Measurements from ENCODE around the gene CYB561D2.

- no peak for TF ChIP-seq JUND (IDR thresholded peaks at IDR 0.05)
- TF ChIP-seq CTCF (IDR thresholded peaks at IDR 0.05 in 2 of 3, conservative IDR thresholded peaks at IDR 0.05 in 1 of 3; ENCODE audit: borderline replicate concordance in 1 of 3, insufficient read depth in 1 of 3, low read depth in 2 of 3, low read length in 2 of 3): no peak
- peak; percentile 78 for TF ChIP-seq POLR2A (IDR thresholded peaks at IDR 0.05; ENCODE audit: borderline replicate concordance, extremely low read depth, insufficient read depth, insufficient read length)
- peak; percentile 94 for TF ChIP-seq POLR2AphosphoS5 (IDR thresholded peaks at IDR 0.05; ENCODE audit: low read depth, low read length)
- no peak for TF ChIP-seq ATF3 (IDR thresholded peaks at IDR 0.05)
- TF ChIP-seq YY1 (IDR thresholded peaks at IDR 0.05; ENCODE audit: extremely low read depth, insufficient replicate concordance, low read depth, low read length): no peak
- no peak for TF ChIP-seq RAD21 (IDR thresholded peaks at IDR 0.05; ENCODE audit: low read depth)
- TF ChIP-seq EZH2phosphoT487 (IDR thresholded peaks at IDR 0.05; ENCODE audit: borderline replicate concordance): no peak
- TF ChIP-seq, protein P1, sequence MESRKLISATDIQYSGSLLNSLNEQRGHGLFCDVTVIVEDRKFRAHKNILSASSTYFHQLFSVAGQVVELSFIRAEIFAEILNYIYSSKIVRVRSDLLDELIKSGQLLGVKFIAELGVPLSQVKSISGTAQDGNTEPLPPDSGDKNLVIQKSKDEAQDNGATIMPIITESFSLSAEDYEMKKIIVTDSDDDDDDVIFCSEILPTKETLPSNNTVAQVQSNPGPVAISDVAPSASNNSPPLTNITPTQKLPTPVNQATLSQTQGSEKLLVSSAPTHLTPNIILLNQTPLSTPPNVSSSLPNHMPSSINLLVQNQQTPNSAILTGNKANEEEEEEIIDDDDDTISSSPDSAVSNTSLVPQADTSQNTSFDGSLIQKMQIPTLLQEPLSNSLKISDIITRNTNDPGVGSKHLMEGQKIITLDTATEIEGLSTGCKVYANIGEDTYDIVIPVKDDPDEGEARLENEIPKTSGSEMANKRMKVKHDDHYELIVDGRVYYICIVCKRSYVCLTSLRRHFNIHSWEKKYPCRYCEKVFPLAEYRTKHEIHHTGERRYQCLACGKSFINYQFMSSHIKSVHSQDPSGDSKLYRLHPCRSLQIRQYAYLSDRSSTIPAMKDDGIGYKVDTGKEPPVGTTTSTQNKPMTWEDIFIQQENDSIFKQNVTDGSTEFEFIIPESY (IDR thresholded peaks at IDR 0.05; ENCODE audit: extremely low read depth, insufficient replicate concordance, low read length): no peak
- TF ChIP-seq SIN3A (IDR thresholded peaks at IDR 0.05; ENCODE audit: low read depth): no peak
- TF ChIP-seq EZH2 (IDR thresholded peaks at IDR 0.05): no peak
- TF ChIP-seq CEBPB (IDR thresholded peaks at IDR 0.05; ENCODE audit: low read depth): no peak
- TF ChIP-seq EGR1 (IDR thresholded peaks at IDR 0.05; ENCODE audit: low read depth): no peak
- TF ChIP-seq ZFX (IDR thresholded peaks at IDR 0.05): peak; percentile 74; the same call in 1 of the 2 replicates
These were observed at the start of gene CYB561D2, which contains the start of gene NPRL2 for GRCh38 chr3:50350527-50351322.

All from HCT116 (cell line).